DND-41 (cell line): ENCODE measurements around the gene ZNF12.

Experiments used
- EZH2 ChIP-seq: IDR thresholded peaks from 3 replicates; pipeline ENCODE4 v1.6.1; 2012; ENCODE audit warnings: borderline replicate concordance, low read depth, mild to moderate bottlenecking, moderate library complexity, low read length, inconsistent platforms; ENCODE audit not compliant: severe bottlenecking
- TF ChIP-seq, protein P1 (sequence below): IDR thresholded peaks from 2 replicates; pipeline ENCODE4 v1.5.1; 2012; ENCODE audit warnings: borderline replicate concordance, low read length, moderate library complexity, mild to moderate bottlenecking; ENCODE audit not compliant: poor library complexity, severe bottlenecking; ENCODE audit errors: extremely low read depth

- TF ChIP-seq, protein P1, sequence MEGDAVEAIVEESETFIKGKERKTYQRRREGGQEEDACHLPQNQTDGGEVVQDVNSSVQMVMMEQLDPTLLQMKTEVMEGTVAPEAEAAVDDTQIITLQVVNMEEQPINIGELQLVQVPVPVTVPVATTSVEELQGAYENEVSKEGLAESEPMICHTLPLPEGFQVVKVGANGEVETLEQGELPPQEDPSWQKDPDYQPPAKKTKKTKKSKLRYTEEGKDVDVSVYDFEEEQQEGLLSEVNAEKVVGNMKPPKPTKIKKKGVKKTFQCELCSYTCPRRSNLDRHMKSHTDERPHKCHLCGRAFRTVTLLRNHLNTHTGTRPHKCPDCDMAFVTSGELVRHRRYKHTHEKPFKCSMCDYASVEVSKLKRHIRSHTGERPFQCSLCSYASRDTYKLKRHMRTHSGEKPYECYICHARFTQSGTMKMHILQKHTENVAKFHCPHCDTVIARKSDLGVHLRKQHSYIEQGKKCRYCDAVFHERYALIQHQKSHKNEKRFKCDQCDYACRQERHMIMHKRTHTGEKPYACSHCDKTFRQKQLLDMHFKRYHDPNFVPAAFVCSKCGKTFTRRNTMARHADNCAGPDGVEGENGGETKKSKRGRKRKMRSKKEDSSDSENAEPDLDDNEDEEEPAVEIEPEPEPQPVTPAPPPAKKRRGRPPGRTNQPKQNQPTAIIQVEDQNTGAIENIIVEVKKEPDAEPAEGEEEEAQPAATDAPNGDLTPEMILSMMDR = no peak
- TF ChIP-seq EZH2 = no peak
Observed at GRCh38 chr7:6708304-6708703, 1.6 kb upstream of the ZNF12 start.
